Measurements from ENCODE around the gene DENND4A.

DNA sequence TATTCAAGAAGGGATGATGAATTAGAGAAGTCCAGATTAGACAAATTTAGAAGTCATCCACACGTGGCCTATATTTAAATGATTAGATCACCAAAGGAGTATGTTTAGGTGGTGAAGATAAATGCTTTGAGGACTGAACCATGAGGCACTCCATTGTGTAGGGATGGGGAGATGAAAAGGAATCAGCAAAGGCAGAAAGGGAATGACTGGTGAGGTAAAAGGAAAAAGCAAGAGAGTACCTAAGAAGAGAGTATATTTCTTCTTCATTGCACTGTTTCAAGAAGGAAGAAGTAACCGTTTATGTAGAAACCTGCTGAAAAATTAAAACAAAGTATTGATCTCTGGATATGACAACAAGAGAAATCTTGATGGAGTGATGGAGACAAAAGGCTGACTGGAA, 40.7 kb downstream of the DENND4A start:
- no peak for TF ChIP-seq POLR2A (IDR thresholded peaks at IDR 0.05)
- TF ChIP-seq, protein P1, sequence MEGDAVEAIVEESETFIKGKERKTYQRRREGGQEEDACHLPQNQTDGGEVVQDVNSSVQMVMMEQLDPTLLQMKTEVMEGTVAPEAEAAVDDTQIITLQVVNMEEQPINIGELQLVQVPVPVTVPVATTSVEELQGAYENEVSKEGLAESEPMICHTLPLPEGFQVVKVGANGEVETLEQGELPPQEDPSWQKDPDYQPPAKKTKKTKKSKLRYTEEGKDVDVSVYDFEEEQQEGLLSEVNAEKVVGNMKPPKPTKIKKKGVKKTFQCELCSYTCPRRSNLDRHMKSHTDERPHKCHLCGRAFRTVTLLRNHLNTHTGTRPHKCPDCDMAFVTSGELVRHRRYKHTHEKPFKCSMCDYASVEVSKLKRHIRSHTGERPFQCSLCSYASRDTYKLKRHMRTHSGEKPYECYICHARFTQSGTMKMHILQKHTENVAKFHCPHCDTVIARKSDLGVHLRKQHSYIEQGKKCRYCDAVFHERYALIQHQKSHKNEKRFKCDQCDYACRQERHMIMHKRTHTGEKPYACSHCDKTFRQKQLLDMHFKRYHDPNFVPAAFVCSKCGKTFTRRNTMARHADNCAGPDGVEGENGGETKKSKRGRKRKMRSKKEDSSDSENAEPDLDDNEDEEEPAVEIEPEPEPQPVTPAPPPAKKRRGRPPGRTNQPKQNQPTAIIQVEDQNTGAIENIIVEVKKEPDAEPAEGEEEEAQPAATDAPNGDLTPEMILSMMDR (IDR thresholded peaks at IDR 0.05), result no peak
